ENCODE measurements around the gene RNF152.
A peak's percentile ranks its signal among the peaks of the same experiment; 100 is the strongest.

Gene RNF152

GRCh38 chr18:61822879-61823278 is 69.9 kb downstream of the RNF152 start:
- no peaks in the 10 kb centered on the region for H3K36me3 ChIP-seq (ENCODE audit: low read depth)
- H3K9me3 ChIP-seq (ENCODE audit: severe bottlenecking) = no peaks in the 10 kb centered on the region
- ATAC-seq (ENCODE audit: low read depth) (no peak), DNase-seq (ENCODE audit: low spot score) (no peak)
- H3K27me3 ChIP-seq (ENCODE audit: insufficient read depth, poor library complexity, severe bottlenecking) = no peaks in the 10 kb centered on the region
- no peaks in the 10 kb centered on the region for H3K4me1 ChIP-seq (ENCODE audit: insufficient read depth, poor library complexity, severe bottlenecking)
- no peak overlapping the region for H3K27ac ChIP-seq (ENCODE audit: poor library complexity, severe bottlenecking)
- no peak for TF ChIP-seq CTCF (IDR thresholded peaks at IDR 0.05; ENCODE audit: poor library complexity, severe bottlenecking)
- H3K4me3 ChIP-seq (ENCODE audit: severe bottlenecking) = no peak overlapping the region

GRCh38 chr18:61821748-61822147 is 71.1 kb downstream of the RNF152 start:
- no peak overlapping the region for H3K4me3 ChIP-seq (ENCODE audit: severe bottlenecking)
- H3K9me3 ChIP-seq (ENCODE audit: severe bottlenecking) = no peaks in the 10 kb centered on the region
- TF ChIP-seq CTCF (IDR thresholded peaks at IDR 0.05; ENCODE audit: poor library complexity, severe bottlenecking) = no peak
- no peak overlapping the region for H3K27ac ChIP-seq (ENCODE audit: poor library complexity, severe bottlenecking)
- H3K4me1 ChIP-seq (ENCODE audit: insufficient read depth, poor library complexity, severe bottlenecking) = no peaks in the 10 kb centered on the region
- H3K36me3 ChIP-seq (ENCODE audit: low read depth) = no peaks in the 10 kb centered on the region
- no peaks in the 10 kb centered on the region for H3K27me3 ChIP-seq (ENCODE audit: insufficient read depth, poor library complexity, severe bottlenecking)
- no peak for ATAC-seq (ENCODE audit: low read depth)
- no peak for DNase-seq (ENCODE audit: low spot score)

- TF ChIP-seq CTCF (IDR thresholded peaks at IDR 0.05; ENCODE audit: poor library complexity, severe bottlenecking) = no peak
- H3K4me3 ChIP-seq (ENCODE audit: severe bottlenecking) = no peak overlapping the region
- ATAC-seq (ENCODE audit: low read depth) (peak; percentile 25; the same call in 1 of the 3 replicates), DNase-seq (ENCODE audit: low spot score) (no peak)
- no peaks in the 10 kb centered on the region for H3K36me3 ChIP-seq (ENCODE audit: low read depth)
- H3K27me3 ChIP-seq (ENCODE audit: insufficient read depth, poor library complexity, severe bottlenecking) = no peaks in the 10 kb centered on the region
- H3K9me3 ChIP-seq (ENCODE audit: severe bottlenecking) = no peaks in the 10 kb centered on the region
- no peak overlapping the region for H3K27ac ChIP-seq (ENCODE audit: poor library complexity, severe bottlenecking)
- no peaks in the 10 kb centered on the region for H3K4me1 ChIP-seq (ENCODE audit: insufficient read depth, poor library complexity, severe bottlenecking)
Measured at GRCh38 chr18:61820882-61821281, 71.9 kb downstream of the RNF152 start.

GRCh38 chr18:61817086-61817485 is 75.7 kb downstream of the RNF152 start:
- no peaks in the 10 kb centered on the region for H3K36me3 ChIP-seq (ENCODE audit: low read depth)
- H3K27me3 ChIP-seq (ENCODE audit: insufficient read depth, poor library complexity, severe bottlenecking) = no peaks in the 10 kb centered on the region
- H3K4me1 ChIP-seq (ENCODE audit: insufficient read depth, poor library complexity, severe bottlenecking) = no peaks in the 10 kb centered on the region
- H3K27ac ChIP-seq (ENCODE audit: poor library complexity, severe bottlenecking) = no peak overlapping the region
- no peak for DNase-seq (ENCODE audit: low spot score)
- H3K9me3 ChIP-seq (ENCODE audit: severe bottlenecking) = no peaks in the 10 kb centered on the region
- ATAC-seq (ENCODE audit: low read depth) = no peak
- TF ChIP-seq CTCF (IDR thresholded peaks at IDR 0.05; ENCODE audit: poor library complexity, severe bottlenecking) = no peak
- H3K4me3 ChIP-seq (ENCODE audit: severe bottlenecking) = no peak overlapping the region

GRCh38 chr18:61815885-61816470 is 76.8 kb downstream of the RNF152 start:
- H3K27ac ChIP-seq (ENCODE audit: poor library complexity, severe bottlenecking) = no peak overlapping the region
- no peaks in the 10 kb centered on the region for H3K4me1 ChIP-seq (ENCODE audit: insufficient read depth, poor library complexity, severe bottlenecking)
- no peak for TF ChIP-seq CTCF (IDR thresholded peaks at IDR 0.05; ENCODE audit: poor library complexity, severe bottlenecking)
- H3K36me3 ChIP-seq (ENCODE audit: low read depth) = no peaks in the 10 kb centered on the region
- H3K9me3 ChIP-seq (ENCODE audit: severe bottlenecking) = no peaks in the 10 kb centered on the region
- ATAC-seq (ENCODE audit: low read depth) = no peak
- no peaks in the 10 kb centered on the region for H3K27me3 ChIP-seq (ENCODE audit: insufficient read depth, poor library complexity, severe bottlenecking)
- no peak for DNase-seq (ENCODE audit: low spot score)
- no peak overlapping the region for H3K4me3 ChIP-seq (ENCODE audit: severe bottlenecking)

Data from RWPE2 (cell line).